H9 (cell line): ENCODE data around the gene SPEF2. TPM values are rescaled to one million over a fixed set of nuclear protein-coding genes. Genes with fewer than 3 reads are reported as not detected.

Experiments used
- DNase-seq: peaks from one replicate; pipeline ENCODE4 v3.0.0-alpha.2; 2017
- H2AFZ ChIP-seq: one replicate; pipeline ENCODE4 v1.6.1; 2013; ENCODE audit warnings: mild to moderate bottlenecking, low read length, control low read depth, moderate library complexity
- H2AK5ac ChIP-seq: 2 replicates; pipeline ENCODE4 v1.6.1; 2013; ENCODE audit warnings: low read length, control low read depth, mixed read lengths; ENCODE audit not compliant: insufficient read length
- H2BK120ac ChIP-seq: one replicate; pipeline ENCODE4 v1.6.1; 2013; ENCODE audit warnings: low read depth, mild to moderate bottlenecking, low read length, control low read depth, inconsistent platforms; ENCODE audit not compliant: poor library complexity, severe bottlenecking
- H2BK12ac ChIP-seq: 2 replicates; pipeline ENCODE4 v1.6.1; 2013; ENCODE audit warnings: low read length, control low read depth, mixed read lengths, low read depth; ENCODE audit not compliant: insufficient read length
- H2BK15ac ChIP-seq: 2 replicates; pipeline ENCODE4 v1.6.1; 2013; ENCODE audit warnings: low read depth, low read length, control low read depth
- H2BK20ac ChIP-seq: one replicate; pipeline ENCODE4 v1.6.1; 2013; ENCODE audit warnings: low read depth, mild to moderate bottlenecking, low read length, control low read depth, inconsistent platforms; ENCODE audit not compliant: poor library complexity, severe bottlenecking
- H2BK5ac ChIP-seq: 2 replicates; pipeline ENCODE4 v1.6.1; 2013; ENCODE audit warnings: low read length, control low read depth, mixed read lengths; ENCODE audit not compliant: insufficient read length
- H3K14ac ChIP-seq: 2 replicates; pipeline ENCODE4 v1.6.1; 2013; ENCODE audit warnings: low read length, control low read depth; ENCODE audit not compliant: insufficient read depth
- H3K18ac ChIP-seq: 2 replicates; pipeline ENCODE4 v1.6.1; 2013; ENCODE audit warnings: low read depth, mild to moderate bottlenecking, mixed read lengths, low read length, control low read depth; ENCODE audit not compliant: insufficient read length
- H3K23ac ChIP-seq: 2 replicates; pipeline ENCODE4 v1.6.1; 2013; ENCODE audit warnings: low read length, control low read depth, mixed read lengths, low read depth; ENCODE audit not compliant: insufficient read length
- H3K23me2 ChIP-seq: 2 replicates; pipeline ENCODE4 v1.6.1; 2013; ENCODE audit warnings: low read depth, mild to moderate bottlenecking, mixed read lengths, low read length, control low read depth; ENCODE audit not compliant: insufficient read length, poor library complexity, severe bottlenecking
- H3K27ac ChIP-seq: 2 replicates; pipeline ENCODE4 v1.5.1; 2013; ENCODE audit warnings: low read length, control low read depth, mixed read lengths, low read depth; ENCODE audit not compliant: insufficient read length
- H3K27me3 ChIP-seq: 2 replicates; pipeline ENCODE4 v1.6.1; 2013; ENCODE audit warnings: low read length, control low read depth, inconsistent platforms; ENCODE audit not compliant: insufficient read depth
- H3K4ac ChIP-seq: 2 replicates; pipeline ENCODE4 v1.6.1; 2013; ENCODE audit warnings: low read depth, mild to moderate bottlenecking, control low read depth, inconsistent platforms, low read length, moderate library complexity
- H3K4me1 ChIP-seq: 2 replicates; pipeline ENCODE4 v1.6.1; 2013; ENCODE audit warnings: low read length, control low read depth, inconsistent platforms; ENCODE audit not compliant: insufficient read depth
- H3K4me2 ChIP-seq: 2 replicates; pipeline ENCODE4 v1.6.1; 2013; ENCODE audit warnings: low read length, control low read depth, mixed read lengths; ENCODE audit not compliant: insufficient read length, insufficient read depth
- H3K56ac ChIP-seq: 2 replicates; pipeline ENCODE4 v1.6.1; 2013; ENCODE audit warnings: low read depth, mild to moderate bottlenecking, mixed read lengths, low read length, control low read depth; ENCODE audit not compliant: insufficient read length
- H3K79me1 ChIP-seq: 2 replicates; pipeline ENCODE4 v1.6.1; 2013; ENCODE audit warnings: low read depth, mild to moderate bottlenecking, moderate library complexity, low read length, control low read depth, inconsistent platforms; ENCODE audit not compliant: insufficient read depth, poor library complexity, severe bottlenecking
- H3K79me2 ChIP-seq: 2 replicates; pipeline ENCODE4 v1.6.1; 2013; ENCODE audit warnings: low read length, control low read depth, inconsistent platforms; ENCODE audit not compliant: insufficient read depth
- H3K9ac ChIP-seq: 2 replicates; pipeline ENCODE4 v1.6.1; 2013; ENCODE audit warnings: low read length, control low read depth, mixed read lengths; ENCODE audit not compliant: insufficient read length; ENCODE audit errors: extremely low read depth
- H3K9me3 ChIP-seq: one replicate; pipeline ENCODE4 v1.6.1; 2013; ENCODE audit warnings: low read depth, low read length, inconsistent platforms; ENCODE audit not compliant: control insufficient read depth
- H3T11ph ChIP-seq: one replicate; pipeline ENCODE4 v1.6.1; 2013; ENCODE audit warnings: mild to moderate bottlenecking, low read length, control low read depth, inconsistent platforms
- H4K20me1 ChIP-seq: one replicate; pipeline ENCODE4 v1.6.1; 2013; ENCODE audit not compliant: control insufficient read depth, insufficient read length, insufficient read depth
- H4K5ac ChIP-seq: 2 replicates; pipeline ENCODE4 v1.6.1; 2013; ENCODE audit warnings: low read depth, mild to moderate bottlenecking, mixed read lengths, low read length, control low read depth; ENCODE audit not compliant: insufficient read length
- H4K8ac ChIP-seq: replicated peaks from 2 replicates; pipeline ENCODE4 v1.6.1; 2013; ENCODE audit warnings: low read length, control low read depth, mixed read lengths, low read depth; ENCODE audit not compliant: insufficient read length
- H4K91ac ChIP-seq: 2 replicates; pipeline ENCODE4 v1.6.1; 2013; ENCODE audit warnings: low read depth, mild to moderate bottlenecking, moderate library complexity, mixed read lengths, low read length, control low read depth; ENCODE audit not compliant: insufficient read length
- H3K27ac Mint-ChIP-seq, 3 experiments: 2 replicates in 2 of 3; 3 replicates in 1 of 3; pipeline ENCODE4 v1.8.0; 2020 to 2021; ENCODE audit warnings: mixed read lengths in 3 of 3, mild to moderate bottlenecking in 1 of 3, moderate library complexity in 1 of 3
- H3K27me3 Mint-ChIP-seq: 2 replicates; pipeline ENCODE4 v1.8.0; 2021; ENCODE audit warnings: low read depth, mild to moderate bottlenecking, moderate library complexity, mixed read lengths
- H3K36me3 Mint-ChIP-seq, 3 experiments: 2 replicates in 2 of 3; 3 replicates in 1 of 3; pipeline ENCODE4 v1.8.0; 2020 to 2021; ENCODE audit warnings: low read depth in 3 of 3, mixed read lengths in 3 of 3; ENCODE audit not compliant: insufficient read depth in 1 of 3
- H3K4me1 Mint-ChIP-seq, 2 experiments: 2 replicates each; pipeline ENCODE4 v1.8.0; 2020; ENCODE audit warnings: mixed read lengths in 2 of 2
- H3K4me3 Mint-ChIP-seq, 2 experiments: 2 replicates in 1 of 2; 3 replicates in 1 of 2; pipeline ENCODE4 v1.8.0; 2020 to 2021; ENCODE audit warnings: mild to moderate bottlenecking in 2 of 2, mixed read lengths in 2 of 2, moderate library complexity in 1 of 2
- H3K9me3 Mint-ChIP-seq, 2 experiments: 2 replicates in 1 of 2; 3 replicates in 1 of 2; pipeline ENCODE4 v1.8.0; 2020; ENCODE audit warnings: mild to moderate bottlenecking in 2 of 2, mixed read lengths in 2 of 2, moderate library complexity in 1 of 2
- WGBS: extraction: QIAGEN DNeasy Blood & Tissue Kit; methylation state at CpG from one replicate; pipeline ENCODE4 v1.1.7; 2013; ENCODE audit warnings: missing lambda C conversion rate, low lambda C conversion rate, mixed read lengths; ENCODE audit not compliant: insufficient read length; ENCODE audit errors: extremely low coverage; 5-methylcytosine and 5-hydroxymethylcytosine counted together
- total RNA-seq: library from RNA; stranded (reverse); gene quantifications from 2 replicates; pipeline ENCODE4 v1.2.1, GENCODE V29; 2021
- TF ChIP-seq, protein P1 (sequence below): fragments of 200-600 bp; sonication (generic); conservative IDR thresholded peaks from 3 replicates; pipeline ENCODE4 v1.8.0; 2021; ENCODE audit warnings: antibody characterized with exemption, mild to moderate bottlenecking

The SPEF2 gene
- total RNA-seq, 1 experiment from 2014 or later, result 1.0 TPM

DNA sequence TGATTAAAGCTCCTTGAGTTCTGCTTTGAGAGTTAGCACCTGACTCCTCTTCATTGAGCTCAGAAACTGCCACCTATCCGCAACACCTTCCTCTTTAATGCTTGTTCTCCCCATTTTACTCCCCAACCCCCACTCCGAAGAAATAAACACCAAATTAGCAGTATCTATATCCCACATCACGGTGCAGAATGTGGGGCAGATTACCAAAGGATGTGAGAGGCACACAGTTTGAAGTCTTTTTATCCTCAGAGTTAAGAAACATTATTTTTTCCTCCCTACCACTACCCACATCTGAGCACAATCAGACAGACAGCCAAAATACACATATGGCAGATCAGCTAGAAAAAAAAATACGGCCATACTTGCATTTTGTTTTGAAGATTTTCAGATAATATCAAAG is 212.9 kb downstream of the SPEF2 start:
- Histone ChIP-seq H4K20me1 (no peaks in the 10 kb centered on the region), H3K4ac (no peak overlapping the region), H3K27ac (no peak overlapping the region), H2AFZ (no peak overlapping the region), H3K23me2 (no peaks in the 10 kb centered on the region), H3K79me2 (no peaks in the 10 kb centered on the region), H3K79me1 (no peaks in the 10 kb centered on the region), H2BK5ac (no peak overlapping the region), H4K5ac (no peak overlapping the region), H2BK120ac (no peak overlapping the region), H3K14ac (no peak overlapping the region), H3T11ph (no peak overlapping the region), H3K9me3 (no peaks in the 10 kb centered on the region), H4K91ac (no peak overlapping the region), H2BK12ac (no peak overlapping the region), H3K9ac (no peak overlapping the region), H2BK20ac (no peak overlapping the region), H3K23ac (no peak overlapping the region), H2BK15ac (no peak overlapping the region), H3K4me2 (no peak overlapping the region), H3K4me1 (no peaks in the 10 kb centered on the region), H3K18ac (no peak overlapping the region), H4K8ac (no peak overlapping the region), H3K27me3 (no peaks in the 10 kb centered on the region), H2AK5ac (no peak overlapping the region), H3K56ac (no peak overlapping the region)
- H3K36me3 Mint-ChIP-seq, result no peaks in the 10 kb centered on the region
- H3K9me3 Mint-ChIP-seq, result no peaks in the 10 kb centered on the region
- DNase-seq, result no peak
- peaks cover 10% of the 10 kb centered on the region for H3K27me3 Mint-ChIP-seq
- no CpG with 5 or more reads among the region's 4 CpGs for WGBS
- TF ChIP-seq, protein P1, sequence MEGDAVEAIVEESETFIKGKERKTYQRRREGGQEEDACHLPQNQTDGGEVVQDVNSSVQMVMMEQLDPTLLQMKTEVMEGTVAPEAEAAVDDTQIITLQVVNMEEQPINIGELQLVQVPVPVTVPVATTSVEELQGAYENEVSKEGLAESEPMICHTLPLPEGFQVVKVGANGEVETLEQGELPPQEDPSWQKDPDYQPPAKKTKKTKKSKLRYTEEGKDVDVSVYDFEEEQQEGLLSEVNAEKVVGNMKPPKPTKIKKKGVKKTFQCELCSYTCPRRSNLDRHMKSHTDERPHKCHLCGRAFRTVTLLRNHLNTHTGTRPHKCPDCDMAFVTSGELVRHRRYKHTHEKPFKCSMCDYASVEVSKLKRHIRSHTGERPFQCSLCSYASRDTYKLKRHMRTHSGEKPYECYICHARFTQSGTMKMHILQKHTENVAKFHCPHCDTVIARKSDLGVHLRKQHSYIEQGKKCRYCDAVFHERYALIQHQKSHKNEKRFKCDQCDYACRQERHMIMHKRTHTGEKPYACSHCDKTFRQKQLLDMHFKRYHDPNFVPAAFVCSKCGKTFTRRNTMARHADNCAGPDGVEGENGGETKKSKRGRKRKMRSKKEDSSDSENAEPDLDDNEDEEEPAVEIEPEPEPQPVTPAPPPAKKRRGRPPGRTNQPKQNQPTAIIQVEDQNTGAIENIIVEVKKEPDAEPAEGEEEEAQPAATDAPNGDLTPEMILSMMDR, result no peak
- no peaks in the 10 kb centered on the region for H3K4me1 Mint-ChIP-seq
- no peak overlapping the region for H3K4me3 Mint-ChIP-seq
- H3K27ac Mint-ChIP-seq, result no peak overlapping the region
